HCT116 (cell line): ENCODE measurements around the gene DDR2. TPM values are rescaled to one million over a fixed set of nuclear protein-coding genes. Genes with fewer than 3 reads are reported as not detected.

Source experiments
- ATAC-seq: fragments of 200-7000 bp; cut with Tn5 transposase; 2 replicates; pipeline ENCODE4 v1.9.1; 2020; ENCODE audit warnings: mild to moderate bottlenecking, moderate library complexity
- BruUV-seq: library from RNA; stranded (reverse); fragments of 400-500 nt; replicated peaks from 2 replicates; lab custom pipeline; 2021; lab: Mats Ljungman, UMichigan
- CTCF ChIA-PET: fragments of 300-600 bp; sonication (Branson Sonifier 250); formaldehyde crosslinking; loops from one replicate; lab custom pipeline; 2021; ENCODE audit warnings: antibody characterized with exemption; lab: Charles Lee
- POLR2A ChIA-PET: fragments of 300-600, 350-600 bp; sonication (Branson Sonifier 250); formaldehyde crosslinking; loops from one replicate; lab custom pipeline; 2021; ENCODE audit warnings: antibody characterized with exemption; lab: Charles Lee
- RAD21 ChIA-PET, 2 experiments: fragments of 300-600 bp; sonication (Branson Sonifier 250); formaldehyde crosslinking; loops; one replicate each; lab custom pipeline; 2023; ENCODE audit warnings: low total read pairs in 2 of 2; ENCODE audit not compliant: uncharacterized antibody in 2 of 2, unreplicated experiment in 2 of 2, low non-redundant PET in 1 of 2; lab: Charles Lee
- DNase-seq: peaks from one replicate; pipeline ENCODE4 v3.0.0-alpha.2; 2010; ENCODE audit warnings: low read depth, low spot score
- H2AFZ ChIP-seq: fragments of 200-600 bp; shearing (Covaris generic), sonication (generic); 2 replicates; pipeline ENCODE4 v1.6.1; 2017; ENCODE audit warnings: low read depth, mixed run types, mixed read lengths, antibody characterized with exemption, low read length; ENCODE audit not compliant: poor library complexity, severe bottlenecking
- H3K27ac ChIP-seq: 2 replicates; pipeline ENCODE4 v1.5.1; 2012; ENCODE audit warnings: low read depth, low read length
- H3K27me3 ChIP-seq: fragments of 200-600 bp; sonication (generic); 2 replicates; pipeline ENCODE4 v1.6.1; 2016; ENCODE audit warnings: mixed run types, low read length, mixed read lengths; ENCODE audit not compliant: insufficient read depth
- H3K36me3 ChIP-seq, 2 experiments: fragments of 200-500 bp in 1 of 2; fragments of 200-600 bp in 1 of 2; sonication (Bioruptor generic) in 1 of 2; sonication (generic) in 1 of 2; 2 replicates each; pipeline versions ENCODE4 v1.5.1 to v1.6.1; 2014 to 2016; ENCODE audit warnings: low read length in 2 of 2, inconsistent platforms in 1 of 2, mixed read lengths in 1 of 2, mixed run types in 1 of 2; ENCODE audit not compliant: insufficient read depth in 2 of 2, control insufficient read depth in 1 of 2
- H3K4me1 ChIP-seq, 2 experiments: fragments of 200-600 bp in 1 of 2; sonication (generic) in 1 of 2; 2 replicates each; pipeline versions ENCODE4 v1.5.1 to v1.6.1; 2012 to 2017; ENCODE audit warnings: low read length in 2 of 2, inconsistent platforms in 1 of 2, mild to moderate bottlenecking in 1 of 2, mixed read lengths in 1 of 2, mixed run types in 1 of 2, moderate library complexity in 1 of 2; ENCODE audit not compliant: insufficient read depth in 2 of 2, control insufficient read depth in 1 of 2
- H3K4me2 ChIP-seq: fragments of 200-600 bp; sonication (generic); 2 replicates; pipeline ENCODE4 v1.6.1; 2017; ENCODE audit warnings: mixed run types, low read length, mixed read lengths
- H3K4me3 ChIP-seq, 2 experiments: fragments of 200-600 bp in 1 of 2; sonication (generic) in 1 of 2; replicated peaks in 1 of 2; 2 replicates each; pipeline ENCODE4 v1.5.1; 2011 to 2016; ENCODE audit warnings: low read length in 2 of 2, control low read depth in 1 of 2, low read depth in 1 of 2, mild to moderate bottlenecking in 1 of 2, mixed read lengths in 1 of 2, mixed run types in 1 of 2
- H3K79me2 ChIP-seq: fragments of 200-600 bp; sonication (generic); 2 replicates; pipeline ENCODE4 v1.6.1; 2017; ENCODE audit warnings: mild to moderate bottlenecking, mixed run types, low read length, moderate library complexity, mixed read lengths; ENCODE audit not compliant: insufficient read depth
- H3K9ac ChIP-seq: fragments of 200-600 bp; sonication (generic); 2 replicates; pipeline ENCODE4 v1.6.1; 2016; ENCODE audit warnings: low read length, mixed read lengths
- H3K9me2 ChIP-seq: fragments of 200-600 bp; sonication (generic), shearing (Covaris generic); 2 replicates; pipeline ENCODE4 v1.6.1; 2017; ENCODE audit warnings: mixed run types, mild to moderate bottlenecking, moderate library complexity; ENCODE audit not compliant: insufficient read depth
- H3K9me3 ChIP-seq, 2 experiments: fragments of 200-500 bp in 1 of 2; fragments of 200-600 bp in 1 of 2; sonication (Bioruptor generic) in 1 of 2; sonication (generic) in 1 of 2; 2 replicates each; pipeline ENCODE4 v1.6.1; 2014 to 2017; ENCODE audit warnings: low read length in 2 of 2, mixed read lengths in 2 of 2, inconsistent platforms in 1 of 2, low read depth in 1 of 2, mild to moderate bottlenecking in 1 of 2, mixed run types in 1 of 2, moderate library complexity in 1 of 2; ENCODE audit not compliant: control insufficient read depth in 1 of 2, insufficient read depth in 1 of 2
- H4K20me1 ChIP-seq: fragments of 200-600 bp; sonication (generic), shearing (Covaris generic); 2 replicates; pipeline ENCODE4 v1.6.1; 2017; ENCODE audit warnings: mixed run types, mild to moderate bottlenecking, moderate library complexity; ENCODE audit not compliant: insufficient read depth
- CEBPB ChIP-seq: IDR thresholded peaks from 2 replicates; pipeline ENCODE4 v1.6.1; 2012; ENCODE audit warnings: low read depth
- CTCF ChIP-seq, 3 experiments: fragments of 200-600 bp in 1 of 3; sonication (generic) in 1 of 3; IDR thresholded peaks in 2 of 3; conservative IDR thresholded peaks in 1 of 3; 2 replicates each; pipeline ENCODE4 v1.5.1; 2012 to 2017; ENCODE audit warnings: low read depth in 2 of 3, low read length in 2 of 3, antibody characterized with exemption in 1 of 3, borderline replicate concordance in 1 of 3, control low read depth in 1 of 3, mild to moderate bottlenecking in 1 of 3, mixed read lengths in 1 of 3, mixed run types in 1 of 3, moderate library complexity in 1 of 3; ENCODE audit not compliant: insufficient read depth in 1 of 3
- ELF1 ChIP-seq: IDR thresholded peaks from 2 replicates; pipeline ENCODE4 v1.6.1; 2012; ENCODE audit warnings: low read depth, borderline replicate concordance
- EZH2 ChIP-seq: fragments of 200-600 bp; sonication (generic); IDR thresholded peaks from 2 replicates; pipeline ENCODE4 v1.6.1; 2017; ENCODE audit warnings: antibody characterized with exemption, mixed run types
- EZH2phosphoT487 ChIP-seq: fragments of 200-600 bp; IDR thresholded peaks from 2 replicates; pipeline ENCODE4 v1.6.1; 2018; ENCODE audit warnings: antibody characterized with exemption, borderline replicate concordance
- POLR2A ChIP-seq: IDR thresholded peaks from 2 replicates; pipeline ENCODE4 v1.7.0; 2011; ENCODE audit warnings: borderline replicate concordance; ENCODE audit not compliant: insufficient read depth, insufficient read length; ENCODE audit errors: extremely low read depth
- POLR2AphosphoS5 ChIP-seq: IDR thresholded peaks from 2 replicates; pipeline ENCODE4 v1.6.1; 2011; ENCODE audit warnings: mild to moderate bottlenecking, low read depth, low read length, moderate library complexity
- RAD21 ChIP-seq: IDR thresholded peaks from 2 replicates; pipeline ENCODE4 v1.6.1; 2012; ENCODE audit warnings: low read depth, mild to moderate bottlenecking
- REST ChIP-seq: IDR thresholded peaks from 2 replicates; pipeline ENCODE4 v1.6.1; 2012; ENCODE audit warnings: low read depth
- SIN3A ChIP-seq: IDR thresholded peaks from 2 replicates; pipeline ENCODE4 v1.6.1; 2012; ENCODE audit warnings: low read depth
- SRF ChIP-seq: IDR thresholded peaks from 2 replicates; pipeline ENCODE4 v1.6.1; 2012; ENCODE audit warnings: low read depth
- YY1 ChIP-seq: IDR thresholded peaks from 2 replicates; pipeline ENCODE4 v1.6.1; 2011; ENCODE audit warnings: low read length, low read depth, moderate library complexity, mild to moderate bottlenecking; ENCODE audit not compliant: insufficient replicate concordance; ENCODE audit errors: extremely low read depth
- intact Hi-C: fragments of 100-400 bp; cut with micrococcal nuclease; formaldehyde crosslinking; loops from 2 replicates; pipeline ENCODE4 v1.10.0; 2022
- total RNA-seq: library from RNA; stranded (reverse); gene quantifications from one replicate; pipeline ENCODE4 v1.2.1, GENCODE V29; 2021; ENCODE audit not compliant: unreplicated experiment

DDR2 gene
- total RNA-seq, 1 experiment from 2014 or later = 0.84 TPM

DNA sequence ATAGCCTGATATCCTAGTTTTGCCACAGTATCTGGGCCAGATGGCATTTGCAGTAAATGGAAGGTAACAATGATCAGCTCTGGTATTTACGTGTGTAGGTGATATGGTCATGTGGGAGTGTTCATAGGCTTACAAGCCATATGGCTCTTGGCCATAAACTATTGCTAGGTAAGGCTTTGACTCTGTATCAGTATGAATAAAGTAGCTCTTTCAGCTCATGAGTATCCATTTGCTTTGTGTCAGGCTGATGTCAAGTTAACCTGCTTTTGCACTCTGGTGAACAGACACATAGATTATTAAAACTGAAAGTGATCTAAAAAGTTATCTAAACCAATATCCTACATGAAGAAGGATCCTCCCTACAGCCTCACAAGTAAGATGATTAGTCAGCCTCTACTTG is 69.0 kb downstream of the DDR2 start:
- POLR2A ChIA-PET = no interaction called here
- ATAC-seq = no peak

GRCh38 chr1:162702628-162703027 is 70.4 kb downstream of the DDR2 start:
- DNase-seq = no peak
- Histone ChIP-seq H3K9me3 (no peaks in the 10 kb centered on the region), H2AFZ (no peak overlapping the region), H3K4me3 (no peak overlapping the region), H3K4me1 (peaks cover 0 to under 1% of the 10 kb centered on the region in 2 experiments; a peak in 1 of 4 replicates), H3K9me2 (no peaks in the 10 kb centered on the region), H3K9ac (no peak overlapping the region), H3K36me3 (no peaks in the 10 kb centered on the region), H3K79me2 (no peaks in the 10 kb centered on the region), H4K20me1 (no peaks in the 10 kb centered on the region), H3K27me3 (no peaks in the 10 kb centered on the region; the same call in 1 of the 2 replicates), H3K4me2 (no peak overlapping the region), H3K27ac (no peak overlapping the region)
- CTCF ChIA-PET = no interaction called here
- no peak for ATAC-seq
- RAD21 ChIA-PET = no interaction called here
- POLR2A ChIA-PET = no interaction called here
- BruUV-seq = no TSS peak
- intact Hi-C loops = no loop called here
- TF ChIP-seq EZH2 (no peak), CEBPB (no peak), YY1 (no peak), RAD21 (no peak), POLR2A (no peak), ELF1 (no peak), EZH2phosphoT487 (no peak), POLR2AphosphoS5 (no peak), REST (no peak), SIN3A (no peak), SRF (no peak)

More for the DNA sequence above, 69.0 kb downstream of the DDR2 start:
- CTCF ChIA-PET = no interaction called here
- Histone ChIP-seq H3K9ac (no peak overlapping the region), H3K36me3 (no peaks in the 10 kb centered on the region), H3K27me3 (no peaks in the 10 kb centered on the region; the same call in 1 of the 2 replicates), H3K4me1 (peaks cover 11 to 13% of the 10 kb centered on the region in 2 experiments), H4K20me1 (no peaks in the 10 kb centered on the region), H3K79me2 (no peaks in the 10 kb centered on the region), H3K9me3 (no peaks in the 10 kb centered on the region), H3K4me3 (no peak overlapping the region), H2AFZ (no peak overlapping the region), H3K27ac (no peak overlapping the region), H3K4me2 (no peak overlapping the region), H3K9me2 (no peaks in the 10 kb centered on the region)
- RAD21 ChIA-PET = no interaction called here
- TF ChIP-seq RAD21 (no peak), ELF1 (no peak), SIN3A (no peak), CTCF (IDR thresholded peaks at IDR 0.05 in 2 of 3, conservative IDR thresholded peaks at IDR 0.05 in 1 of 3; ENCODE audit: borderline replicate concordance in 1 of 3, insufficient read depth in 1 of 3, low read depth in 2 of 3, low read length in 2 of 3) (no peak)
- DNase-seq = no peak
- intact Hi-C loops = no loop called here
- no TSS peak for BruUV-seq
